K562 (cell line): ENCODE results near the gene CBX8. TPM values are rescaled to one million over a fixed set of nuclear protein-coding genes. Genes with fewer than 3 reads are reported as not detected.

ENCODE experiments used
- GTF2E2 ChIP-seq: fragments of 200-800 bp; sonication (Bioruptor generic); IDR thresholded peaks from 2 replicates; pipeline ENCODE4 v1.6.1; 2016; ENCODE audit warnings: missing genetic modification characterization, missing compliant biosample characterization
- MCM2 ChIP-seq: fragments of 450-650 bp; IDR thresholded peaks from 2 replicates; pipeline ENCODE4 v1.6.1; 2017; ENCODE audit warnings: low read depth, mild to moderate bottlenecking
- PHB ChIP-seq: fragments of 250-450 bp; sonication (Bioruptor Pico); IDR thresholded peaks from 2 replicates; pipeline ENCODE4 v1.5.0; 2021
- POLR2B ChIP-seq: fragments of 450-650 bp; IDR thresholded peaks from 2 replicates; pipeline ENCODE4 v1.6.1; 2018; ENCODE audit warnings: low read depth; ENCODE audit not compliant: partially characterized antibody
- RBM39 ChIP-seq: fragments of 200-400 bp; formaldehyde crosslinking; optimal IDR thresholded peaks from 2 replicates; pipeline ENCODE3; 2018; ENCODE audit warnings: low read depth, low read length
- SP2 ChIP-seq: IDR thresholded peaks from 2 replicates; pipeline ENCODE4 v1.6.1; 2011; ENCODE audit warnings: mild to moderate bottlenecking, low read depth, low read length, moderate library complexity; ENCODE audit not compliant: poor library complexity, severe bottlenecking; ENCODE audit errors: extremely low read depth
- SRSF3 ChIP-seq: fragments of 200-400 bp; formaldehyde crosslinking; IDR thresholded peaks from 2 replicates; pipeline ENCODE4 v1.6.1; 2016; ENCODE audit warnings: mild to moderate bottlenecking, low read length, moderate library complexity; ENCODE audit not compliant: insufficient read depth
- TRIM25 ChIP-seq: fragments of 450-650 bp; IDR thresholded peaks from 2 replicates; pipeline ENCODE4 v1.7.0; 2016; ENCODE audit warnings: borderline replicate concordance
- U2AF1 ChIP-seq: fragments of 200-400 bp; formaldehyde crosslinking; optimal IDR thresholded peaks from 2 replicates; pipeline ENCODE3; 2017; ENCODE audit warnings: mild to moderate bottlenecking, low read depth, low read length, moderate library complexity
- YY1 ChIP-seq, 3 experiments: IDR thresholded peaks; 2 replicates each; pipeline ENCODE4 v1.6.1; 2011; ENCODE audit warnings: low read length in 2 of 3, mild to moderate bottlenecking in 2 of 3, moderate library complexity in 2 of 3, borderline replicate concordance in 1 of 3, control low read depth in 1 of 3, low read depth in 1 of 3; ENCODE audit not compliant: insufficient read depth in 3 of 3, insufficient replicate concordance in 2 of 3, control insufficient read depth in 1 of 3, insufficient read length in 1 of 3; ENCODE audit errors: extremely low read depth in 1 of 3
- ZNF12 ChIP-seq: sonication (generic); formaldehyde crosslinking; IDR thresholded peaks from 2 replicates; pipeline ENCODE4 v1.4.0; 2020; ENCODE audit warnings: mild to moderate bottlenecking, missing genetic modification reagents
- ZNF408 ChIP-seq: fragments of 250-450 bp; sonication (Bioruptor Pico); IDR thresholded peaks from 2 replicates; pipeline ENCODE4 v1.4.0; 2020; ENCODE audit warnings: low read depth, mild to moderate bottlenecking, moderate library complexity
- polyA plus RNA-seq, 8 experiments: library from polyadenylated mRNA; depleted of rRNA in 4 of 8; stranded (reverse) in 5 of 8; unstranded in 3 of 8; fragments of >200 nt; fragmentation: Nextera tagmentation in 2 of 8; fragmentation: Illumina TruSeq in 1 of 8; extraction: Ambion mirVana in 2 of 8; extraction: Trizol in 1 of 8; gene quantifications; 2 replicates each; pipeline versions ENCODE4 v1.2.1 to v1.2.3, GENCODE V29; 2011 to 2014; ENCODE audit warnings: inconsistent platforms in 1 of 8, missing spikeins in 1 of 8
- total RNA-seq, 7 experiments: library from RNA; depleted of rRNA in 6 of 7; stranded (reverse); fragments of >200 nt in 6 of 7; fragmentation: Illumina TruSeq in 2 of 7; extraction: Trizol in 2 of 7; gene quantifications; 2 replicates each; pipeline versions ENCODE4 v1.2.1 to v1.2.3, GENCODE V29; 2011 to 2021; ENCODE audit warnings: low replicate concordance in 1 of 7
- TF ChIP-seq, protein P1 (sequence below): sonication (generic); formaldehyde crosslinking; IDR thresholded peaks from 2 replicates; pipeline ENCODE4 v1.8.0; 2022; ENCODE audit warnings: mild to moderate bottlenecking, low read depth, missing genetic modification reagents

The CBX8 gene
- total and polyA plus RNA-seq, 9 of the 15 experiments (the other 6 are each of a cell fraction or from before 2014, with no cell fraction given), result 0.08 to 11.9 (median 2.6) TPM

DNA sequence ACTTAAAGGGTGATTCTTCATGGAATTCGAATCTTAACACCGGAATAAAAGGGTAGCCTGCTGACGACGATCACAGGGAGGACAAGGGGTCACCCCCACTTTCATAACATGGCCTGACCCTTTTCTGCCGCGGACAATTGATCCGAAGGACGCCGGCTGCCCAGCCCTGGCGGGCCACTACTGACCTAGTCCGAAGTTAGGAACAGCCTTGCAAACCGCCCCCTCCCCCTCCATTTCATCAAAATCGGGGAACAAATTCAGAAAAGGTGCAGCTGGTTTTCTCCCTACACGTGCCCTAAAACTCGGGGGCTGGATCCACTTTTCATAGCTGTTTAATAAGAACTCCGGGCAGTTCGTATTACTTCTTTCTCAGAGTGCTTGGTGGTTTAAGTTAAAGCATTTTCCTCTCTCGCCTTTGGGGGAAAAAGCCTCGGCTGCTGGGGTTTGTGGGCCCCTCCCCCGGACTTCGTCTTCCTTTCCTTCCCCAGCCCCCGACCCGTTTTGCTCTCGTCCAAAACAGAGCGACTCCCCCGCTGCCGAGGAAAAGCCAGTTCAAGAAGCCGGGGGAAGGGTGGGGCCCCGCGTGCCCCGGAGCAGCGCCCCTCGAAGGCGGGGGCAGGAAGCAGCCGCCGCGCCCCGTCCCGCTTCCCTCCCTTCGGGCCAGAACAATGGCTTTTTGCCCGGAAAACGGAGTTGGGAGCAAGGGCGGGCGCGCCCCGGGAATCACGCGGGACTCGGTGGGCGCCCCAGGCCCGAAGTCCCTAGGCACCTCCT is 19.6 kb downstream of the CBX8 start (continued):
- TF ChIP-seq SRSF3 (no peak), ZNF12 (no peak), PHB (no peak), RBM39 (no peak), TRIM25 (peak; percentile 60; the same call in 1 of the 2 replicates), MCM2 (no peak), YY1 (IDR thresholded peaks at IDR 0.05; ENCODE audit: borderline replicate concordance in 1 of 3, control insufficient read depth in 1 of 3, extremely low read depth in 1 of 3, insufficient read depth in 3 of 3, insufficient read length in 1 of 3, insufficient replicate concordance in 2 of 3, low read depth in 1 of 3, low read length in 2 of 3) (peak in 2 of 3 experiments; percentile 44 to 58), ZNF408 (CRISPR knock-in tag) (no peak), POLR2B (peak; percentile 47), GTF2E2 (tag) (peak; percentile 69; the same call in 1 of the 2 replicates), U2AF1 (no peak), SP2 (no peak)
- TF ChIP-seq, protein P1, sequence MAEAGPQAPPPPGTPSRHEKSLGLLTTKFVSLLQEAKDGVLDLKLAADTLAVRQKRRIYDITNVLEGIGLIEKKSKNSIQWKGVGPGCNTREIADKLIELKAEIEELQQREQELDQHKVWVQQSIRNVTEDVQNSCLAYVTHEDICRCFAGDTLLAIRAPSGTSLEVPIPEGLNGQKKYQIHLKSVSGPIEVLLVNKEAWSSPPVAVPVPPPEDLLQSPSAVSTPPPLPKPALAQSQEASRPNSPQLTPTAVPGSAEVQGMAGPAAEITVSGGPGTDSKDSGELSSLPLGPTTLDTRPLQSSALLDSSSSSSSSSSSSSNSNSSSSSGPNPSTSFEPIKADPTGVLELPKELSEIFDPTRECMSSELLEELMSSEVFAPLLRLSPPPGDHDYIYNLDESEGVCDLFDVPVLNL, result no peak
